Measurements from ENCODE around the gene SAG.

The SAG gene

GRCh38 chr2:233389601-233390125 is 82.0 kb downstream of the SAG start:
- DNase-seq = no peak
- intact Hi-C loops (cut with DNase I) = loop anchor here (10.0 kb wide), 1 partner anchor 55 kb away; no protein-coding TSS in a partner anchor

DNA sequence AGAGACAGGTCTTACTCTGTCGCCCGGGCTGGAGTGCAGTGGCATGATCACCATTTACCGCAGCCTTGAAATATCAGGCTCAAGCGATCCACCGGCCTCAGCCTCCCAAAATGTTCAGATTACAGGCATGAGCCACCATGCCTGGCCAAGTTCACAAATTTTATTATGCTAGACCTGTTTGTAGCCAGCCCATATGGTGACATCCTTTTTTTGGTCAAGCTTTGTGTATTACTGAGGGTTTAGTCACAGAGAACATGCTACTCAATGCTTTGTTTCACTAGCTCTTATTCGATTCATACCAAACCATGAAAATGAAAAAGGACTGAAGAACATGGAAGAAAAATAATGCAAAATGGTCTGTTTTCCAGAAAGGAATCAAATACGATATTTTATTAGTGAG is 88.1 kb downstream of the SAG start:
- intact Hi-C loops (cut with DNase I) = no loop called here

More for the DNA sequence above, 88.1 kb downstream of the SAG start:
- peak in 1 of 10 donors; percentile 35 for DNase-seq

Measured in posterior cingulate gyrus (tissue), 11 donors.